Measurements from ENCODE around the gene MYH7.
"Not testable (repeated sequence)": the region's sequence is repeated elsewhere in the genome, so short reads cannot be mapped to it uniquely, and the experiment has no call there.

The MYH7 gene

DNA sequence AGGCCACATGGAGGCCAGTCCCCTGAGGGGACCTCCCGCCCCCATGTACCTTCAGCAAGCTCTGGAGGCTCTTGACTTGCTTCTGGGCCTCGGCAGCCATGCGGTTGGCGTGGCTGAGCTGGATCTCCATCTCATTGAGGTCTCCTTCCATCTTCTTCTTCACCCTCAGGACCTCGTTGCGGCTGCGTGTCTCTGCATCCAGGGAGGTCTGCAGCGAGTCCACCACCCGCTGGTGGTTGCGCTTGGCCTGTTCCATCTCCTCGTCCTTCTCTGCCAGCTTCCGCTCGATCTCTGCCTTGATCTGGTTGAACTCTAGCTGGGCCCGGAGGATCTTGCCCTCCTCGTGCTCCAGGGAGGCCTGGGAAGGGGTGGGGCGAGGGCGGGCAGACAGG is 49.2 kb downstream of the MYH7 start:
- DNase-seq (ENCODE audit: low read depth) = not testable (repeated sequence)

- no peak for DNase-seq (ENCODE audit: low read depth)
Measured at GRCh38 chr14:23385642-23386265, 49.7 kb downstream of the MYH7 start.

DNA sequence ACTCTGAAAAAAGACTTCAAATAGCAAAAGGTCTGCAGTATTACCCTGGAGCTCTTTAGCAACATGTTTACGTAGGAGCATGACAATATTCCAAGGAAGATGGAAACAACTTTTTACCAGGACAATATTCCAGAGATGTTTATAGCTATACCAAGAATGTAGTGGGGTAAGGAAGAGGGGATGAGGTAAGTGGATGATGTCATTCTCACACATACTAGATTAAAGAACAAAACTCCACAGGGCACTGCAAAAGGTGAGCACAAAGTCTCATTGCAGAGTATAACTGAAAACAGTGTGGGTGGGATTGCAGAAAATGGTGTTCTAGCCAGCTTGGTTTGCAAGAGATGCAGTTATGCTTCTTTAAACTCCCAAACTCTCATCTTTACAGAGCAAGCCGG is 50.2 kb downstream of the MYH7 start:
- DNase-seq (ENCODE audit: low read depth) = no peak

- no peak for DNase-seq (ENCODE audit: low read depth)
Measured at GRCh38 chr14:23384364-23385080, 50.9 kb downstream of the MYH7 start.

DNA sequence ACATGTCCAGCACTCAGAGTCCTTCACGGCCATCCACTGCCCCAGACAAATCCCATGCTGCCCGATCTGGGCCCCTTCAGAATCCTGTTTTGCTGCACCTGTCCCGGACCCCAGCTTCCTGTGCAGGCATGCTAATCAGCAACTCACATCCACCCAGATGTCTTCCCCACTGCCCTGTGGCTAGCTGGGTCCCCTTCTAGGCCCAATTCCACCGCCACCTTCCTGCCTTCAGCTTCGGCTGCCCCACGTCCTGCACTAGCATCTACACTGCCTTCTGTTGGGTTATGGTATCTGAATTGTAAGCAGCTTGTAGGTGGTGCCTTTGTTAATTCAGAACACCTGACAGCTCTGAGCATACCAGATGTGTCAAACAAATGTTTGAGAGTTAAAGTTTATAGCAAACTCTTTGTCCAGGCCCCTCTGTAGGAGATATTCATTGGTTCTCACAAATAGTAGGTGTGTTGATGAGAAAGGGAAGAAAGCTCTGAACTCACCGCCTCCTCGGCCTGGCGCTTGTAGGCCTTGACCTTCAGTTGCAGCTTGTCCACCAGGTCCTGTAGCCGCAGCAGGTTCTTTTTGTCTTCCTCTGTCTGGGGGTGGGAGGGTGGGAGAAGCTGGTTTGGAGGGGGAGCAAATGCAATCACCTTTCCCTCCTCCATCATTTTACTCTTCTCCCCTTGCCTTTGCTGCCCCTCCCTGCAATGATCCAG is 52.6 kb downstream of the MYH7 start:
- no peak for DNase-seq (ENCODE audit: low read depth)

DNA sequence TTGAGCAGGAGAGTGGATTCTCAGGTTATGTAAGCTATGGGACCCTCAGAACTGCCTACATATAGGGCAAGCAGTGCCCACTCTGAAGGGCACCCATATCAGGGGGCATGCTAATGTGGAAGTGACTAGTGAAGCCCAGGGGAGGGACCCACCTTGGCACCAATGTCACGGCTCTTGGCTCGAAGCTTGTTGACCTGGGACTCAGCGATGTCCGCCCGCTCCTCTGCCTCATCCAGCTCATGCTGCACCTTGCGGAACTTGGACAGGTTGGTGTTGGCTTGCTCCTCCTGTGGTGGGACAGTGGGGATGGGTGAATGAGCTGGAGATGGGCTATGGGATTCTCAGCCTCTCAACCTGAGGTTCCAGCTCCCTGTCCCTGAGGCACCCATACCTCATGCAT is 53.2 kb downstream of the MYH7 start:
- DNase-seq (ENCODE audit: low read depth) = no peak

DNA sequence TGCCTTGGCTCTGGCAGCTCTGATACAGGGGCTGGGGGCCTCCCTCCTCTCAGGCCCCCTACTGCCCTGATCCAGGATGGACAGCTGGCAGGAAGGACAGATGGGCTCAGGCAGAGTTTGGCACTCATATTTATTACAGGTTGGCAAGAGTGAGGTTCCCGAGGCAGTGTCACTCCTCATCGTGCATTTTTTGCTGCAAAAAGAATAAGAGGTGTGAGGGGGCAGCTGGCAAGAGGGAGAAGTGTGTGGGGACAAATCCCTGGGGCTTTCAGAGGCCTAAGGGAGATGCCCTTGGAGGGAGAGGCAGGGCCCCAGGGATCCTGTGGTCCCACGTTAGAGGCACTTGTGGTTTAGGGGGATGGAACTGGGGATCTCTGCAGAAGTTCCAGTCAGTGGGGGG is 53.6 kb downstream of the MYH7 start:
- DNase-seq (ENCODE audit: low read depth) = no peak

GRCh38 chr14:23380976-23381375 is 54.5 kb downstream of the MYH7 start:
- no peak for DNase-seq (ENCODE audit: low read depth)

GRCh38 chr14:23380197-23380914 is 55.1 kb downstream of the MYH7 start:
- DNase-seq (ENCODE audit: low read depth) = no peak

GRCh38 chr14:23379366-23380196 is 55.9 kb downstream of the MYH7 start:
- no peak for DNase-seq (ENCODE audit: low read depth)

DNA sequence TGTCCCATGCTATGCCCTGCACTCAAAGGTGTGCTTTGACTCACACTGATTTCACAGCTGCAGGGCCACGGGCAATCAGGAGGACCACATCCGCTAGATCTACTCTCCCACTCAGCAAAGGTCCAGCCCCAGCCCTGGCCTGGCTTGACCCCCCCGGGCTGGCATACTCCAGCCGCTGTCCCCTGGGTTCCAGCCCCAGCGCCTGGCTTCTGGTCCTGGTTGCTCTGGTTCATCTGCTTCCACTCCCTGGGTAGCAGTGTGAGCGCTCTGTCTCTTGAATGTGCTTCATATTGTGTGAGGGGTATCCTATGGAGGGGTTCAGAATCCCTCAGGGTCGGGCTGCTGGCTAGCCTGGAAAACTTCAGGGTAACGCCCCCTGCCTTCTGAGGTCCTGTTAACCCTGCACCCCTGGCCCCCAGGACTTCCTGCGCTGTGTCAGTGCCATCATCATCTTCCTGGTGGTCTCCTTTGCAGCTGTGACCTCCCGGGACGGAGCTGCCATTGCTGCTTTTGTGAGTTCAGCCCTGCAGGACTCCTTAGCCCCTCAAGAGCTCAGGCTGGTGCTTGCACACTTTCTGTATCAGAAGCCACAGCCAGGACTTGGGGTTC is 56.7 kb downstream of the MYH7 start:
- DNase-seq (ENCODE audit: low read depth) = no peak

DNA sequence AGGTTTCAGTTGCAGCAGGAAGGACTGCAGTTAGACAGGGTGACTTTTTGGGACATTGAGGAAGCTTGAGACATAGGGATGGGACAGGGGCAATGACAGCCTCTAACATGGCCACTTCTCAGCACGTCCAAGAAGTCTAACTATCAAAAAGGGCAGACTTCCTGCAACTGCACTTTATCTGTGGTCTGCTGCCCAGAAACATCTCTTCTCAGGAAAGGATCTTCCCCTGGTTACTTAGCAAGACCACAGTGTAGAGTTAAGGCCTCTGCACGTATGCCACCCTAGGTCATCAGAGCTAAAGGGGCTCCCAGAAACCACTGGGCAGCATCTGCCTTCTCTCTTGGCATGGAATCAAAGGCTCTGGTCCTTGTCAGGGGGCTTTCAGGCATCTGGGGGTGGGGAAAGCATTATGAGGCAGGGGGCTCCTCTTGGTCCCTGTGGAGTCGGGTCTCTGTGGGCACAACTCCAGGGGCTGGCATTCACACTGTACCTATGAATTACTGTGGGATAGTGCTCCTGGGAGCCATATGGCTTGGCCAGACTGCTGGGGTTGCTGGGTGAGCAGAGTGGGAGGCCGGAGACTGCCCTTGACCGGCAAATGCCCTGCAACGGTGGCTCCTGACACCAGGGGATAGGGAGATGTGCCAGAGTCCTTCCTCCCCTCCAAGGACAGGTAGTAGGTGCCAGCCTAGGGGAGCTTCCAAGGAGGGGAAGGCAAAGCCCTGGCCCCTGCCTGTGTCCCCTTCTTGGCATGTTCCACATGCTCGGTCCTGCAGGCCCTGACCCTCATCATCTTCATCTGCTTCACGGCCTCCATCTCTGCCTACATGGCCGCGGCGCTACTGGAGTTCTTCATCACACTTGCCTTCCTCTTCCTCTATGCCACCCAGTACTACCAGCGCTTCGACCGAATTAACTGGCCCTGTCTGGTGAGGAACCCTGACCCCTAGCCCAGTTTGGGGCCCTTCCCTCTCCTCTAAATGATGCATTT is 57.6 kb downstream of the MYH7 start:
- no peak for DNase-seq (ENCODE audit: low read depth)

DNA sequence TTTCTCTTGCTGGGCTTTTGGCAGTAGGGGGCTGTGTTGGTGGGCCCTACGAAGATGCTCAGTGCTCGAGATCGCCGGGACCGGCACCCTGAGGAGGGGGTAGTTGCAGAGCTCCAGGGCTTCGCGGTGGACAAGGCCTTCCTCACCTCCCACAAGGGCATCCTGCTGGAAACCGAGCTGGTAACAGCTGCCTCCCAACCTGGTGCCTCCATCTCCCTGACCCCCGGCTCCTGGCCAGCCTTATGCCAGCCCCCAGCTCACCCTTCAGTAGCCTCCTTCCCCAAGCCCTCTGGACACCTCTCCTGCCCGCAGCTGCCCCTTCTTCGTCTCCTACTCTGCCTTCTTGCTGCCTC is 58.3 kb downstream of the MYH7 start:
- DNase-seq (ENCODE audit: low read depth) = no peak

DNA sequence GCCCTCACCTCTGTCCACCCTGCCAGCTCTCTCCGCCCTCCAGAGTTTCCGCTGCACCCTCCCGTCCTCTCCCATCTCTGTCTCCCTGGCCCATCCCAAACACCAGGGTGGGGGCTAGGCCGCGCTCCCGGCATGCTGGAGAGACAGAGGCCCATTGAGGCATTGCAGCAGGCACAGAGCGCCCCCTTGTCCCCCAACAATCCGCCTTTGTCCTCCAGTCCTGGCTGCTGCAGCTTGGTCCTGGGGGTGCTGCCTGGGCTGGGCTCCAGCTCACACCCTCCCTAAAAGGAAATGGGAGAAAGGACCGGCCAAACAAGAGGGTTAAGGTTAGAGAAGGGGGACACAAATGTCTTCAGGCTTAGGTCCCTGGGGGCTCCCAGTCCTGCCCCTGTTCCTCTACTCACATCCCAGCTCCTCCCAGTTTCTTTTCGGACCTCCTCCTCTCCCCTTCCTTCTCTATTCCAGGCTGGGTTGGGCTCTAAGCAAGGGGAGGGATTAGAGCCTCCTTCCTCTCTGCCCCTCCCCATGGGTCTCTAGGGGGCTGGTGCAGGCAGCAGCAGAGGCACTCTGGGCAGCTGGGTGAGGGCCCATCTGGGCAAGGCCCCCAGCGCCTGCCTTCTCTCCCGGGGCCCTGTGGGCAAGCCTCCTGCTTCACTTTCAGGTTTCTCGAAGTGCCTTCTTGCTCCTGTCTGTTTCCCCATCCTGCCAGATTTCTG is 58.8 kb downstream of the MYH7 start, which contains the start of gene CMTM5:
TSS of gene CMTM5 (plus strand) at position 565 of the 716 bp plus-strand sequence. CDS start 206 bp downstream, outside the sequence.
- no peak for DNase-seq (ENCODE audit: low read depth)

DNA sequence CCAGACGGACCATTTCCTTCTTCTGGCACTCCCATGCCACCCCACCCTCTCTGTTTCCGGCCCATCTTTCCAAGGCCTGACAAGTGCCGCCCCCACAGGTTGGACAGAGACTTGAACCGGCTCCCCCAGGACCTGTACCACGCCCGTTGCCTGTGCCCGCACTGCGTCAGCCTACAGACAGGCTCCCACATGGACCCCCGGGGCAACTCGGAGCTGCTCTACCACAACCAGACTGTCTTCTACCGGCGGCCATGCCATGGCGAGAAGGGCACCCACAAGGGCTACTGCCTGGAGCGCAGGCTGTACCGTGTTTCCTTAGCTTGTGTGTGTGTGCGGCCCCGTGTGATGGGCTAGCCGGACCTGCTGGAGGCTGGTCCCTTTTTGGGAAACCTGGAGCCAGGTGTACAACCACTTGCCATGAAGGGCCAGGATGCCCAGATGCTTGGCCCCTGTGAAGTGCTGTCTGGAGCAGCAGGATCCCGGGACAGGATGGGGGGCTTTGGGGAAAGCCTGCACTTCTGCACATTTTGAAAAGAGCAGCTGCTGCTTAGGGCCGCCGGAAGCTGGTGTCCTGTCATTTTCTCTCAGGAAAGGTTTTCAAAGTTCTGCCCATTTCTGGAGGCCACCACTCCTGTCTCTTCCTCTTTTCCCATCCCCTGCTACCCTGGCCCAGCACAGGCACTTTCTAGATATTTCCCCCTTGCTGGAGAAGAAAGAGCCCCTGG is 59.8 kb downstream of the MYH7 start:
- no peak for DNase-seq (ENCODE audit: low read depth)

DNA sequence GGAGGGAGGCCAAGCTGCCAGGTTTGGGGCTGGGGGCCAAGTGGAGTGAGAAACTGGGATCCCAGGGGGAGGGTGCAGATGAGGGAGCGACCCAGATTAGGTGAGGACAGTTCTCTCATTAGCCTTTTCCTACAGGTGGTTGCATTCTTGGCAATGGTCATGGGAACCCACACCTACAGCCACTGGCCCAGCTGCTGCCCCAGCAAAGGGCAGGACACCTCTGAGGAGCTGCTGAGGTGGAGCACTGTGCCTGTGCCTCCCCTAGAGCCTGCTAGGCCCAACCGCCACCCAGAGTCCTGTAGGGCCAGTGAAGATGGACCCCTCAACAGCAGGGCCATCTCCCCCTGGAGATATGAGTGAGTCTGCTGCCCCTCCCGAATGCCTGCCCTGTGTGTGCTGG is 62.4 kb downstream of the MYH7 start:
- DNase-seq (ENCODE audit: low read depth) = no peak

DNA sequence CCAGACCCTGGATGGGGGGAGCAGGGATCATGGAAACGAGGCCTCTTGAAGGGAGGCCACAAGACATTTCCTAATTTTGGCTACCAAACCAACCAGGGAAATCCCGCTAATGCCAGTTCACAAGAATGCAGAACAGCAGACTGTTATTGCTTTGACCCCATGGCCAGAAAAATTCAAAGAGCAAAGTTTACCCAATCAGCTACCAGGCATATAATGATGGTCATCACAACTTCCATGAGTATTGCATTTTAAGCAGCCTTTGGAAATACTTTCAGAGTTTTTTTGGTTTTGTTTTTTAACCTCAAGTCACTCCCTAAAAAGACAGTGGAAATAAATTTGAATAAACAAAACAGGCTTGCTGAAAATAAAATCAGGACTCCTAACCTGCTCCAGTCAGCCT is 63.0 kb downstream of the MYH7 start, which contains the start of gene IL25:
TSS of gene IL25 (plus strand) at position 301 of the 400 bp plus-strand sequence.
- no peak for DNase-seq (ENCODE audit: low read depth)

DNA sequence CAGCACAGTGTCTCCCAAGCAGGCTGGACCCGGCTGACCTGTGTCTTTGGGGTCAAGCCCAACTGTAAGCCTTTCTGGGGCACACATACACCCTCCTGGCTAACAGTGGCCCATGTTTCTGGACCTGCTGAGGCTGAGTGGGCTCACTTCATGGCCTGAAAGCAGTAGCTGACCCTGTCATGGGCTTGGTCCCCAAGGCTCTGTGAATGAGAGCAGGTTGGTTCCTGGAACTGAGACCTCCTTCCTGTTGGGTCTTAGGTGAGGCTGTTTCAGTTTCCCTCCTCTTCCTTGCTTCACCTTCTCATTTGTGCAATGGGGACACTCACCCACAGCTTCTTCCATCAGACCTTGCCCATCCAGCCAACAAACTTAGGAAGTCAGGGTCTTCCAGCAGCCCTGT is 63.6 kb downstream of the MYH7 start:
- no peak for DNase-seq (ENCODE audit: low read depth)

DNA sequence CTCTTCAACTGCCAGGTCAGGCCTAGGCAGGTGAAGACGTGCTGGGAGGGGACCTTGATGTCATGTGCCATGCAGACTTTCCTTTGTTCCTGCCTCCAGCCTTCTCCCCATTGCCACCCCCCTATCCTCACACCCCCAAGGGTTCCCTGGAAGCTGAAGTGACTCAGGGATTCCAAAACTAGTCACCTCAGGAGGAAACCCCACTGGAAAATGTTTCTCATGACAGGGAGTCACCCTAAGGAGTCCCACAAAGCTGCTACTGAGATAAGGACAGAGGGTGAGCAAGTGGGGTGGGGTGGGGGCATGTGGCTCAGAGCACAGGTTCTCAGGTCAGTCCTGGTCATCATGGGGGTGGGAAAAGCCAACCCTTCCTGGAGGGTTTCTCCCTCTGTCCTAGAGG is 65.2 kb downstream of the MYH7 start:
- DNase-seq (ENCODE audit: low read depth) = no peak

Measured in non-pigmented ciliary epithelial cell (primary cell).